AG08396 (cell line): ENCODE results near the gene PPM1D.
"Not testable (repeated sequence)": the region's sequence is repeated elsewhere in the genome, so short reads cannot be mapped to it uniquely, and the experiment has no call there.

Experiments
- DNase-seq: peaks from one replicate; pipeline ENCODE4 v3.0.0; 2012; ENCODE audit warnings: low spot score, mixed read lengths

PPM1D gene

GRCh38 chr17:60593441-60594036 lies 6.5 kb upstream of the PPM1D start:
- DNase-seq: not testable (repeated sequence)

- DNase-seq: not testable (repeated sequence)
Observed at GRCh38 chr17:60594170-60594569, 5.8 kb upstream of the PPM1D start.

DNA sequence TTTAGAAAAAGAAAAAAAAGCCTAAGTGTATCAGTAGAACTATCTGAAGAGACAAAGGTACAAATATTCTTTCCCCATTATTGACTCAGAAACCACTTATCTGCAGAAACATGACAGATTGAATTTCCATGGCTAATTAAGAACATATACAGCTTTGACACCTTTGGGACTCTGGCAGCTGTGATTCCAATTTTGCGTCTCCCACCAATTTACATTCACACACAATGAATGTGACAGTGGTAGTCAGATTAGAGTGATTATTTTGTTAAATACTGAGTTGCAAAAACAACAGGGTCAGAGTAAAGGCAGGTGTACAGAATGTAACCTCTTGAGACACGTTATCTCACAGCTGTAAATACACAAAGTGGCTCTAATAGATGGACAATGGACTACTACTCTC lies 5.3 kb upstream of the PPM1D start:
- DNase-seq: no peak

- DNase-seq: no peak
Observed at GRCh38 chr17:60597297-60597696, 2.7 kb upstream of the PPM1D start.

DNA sequence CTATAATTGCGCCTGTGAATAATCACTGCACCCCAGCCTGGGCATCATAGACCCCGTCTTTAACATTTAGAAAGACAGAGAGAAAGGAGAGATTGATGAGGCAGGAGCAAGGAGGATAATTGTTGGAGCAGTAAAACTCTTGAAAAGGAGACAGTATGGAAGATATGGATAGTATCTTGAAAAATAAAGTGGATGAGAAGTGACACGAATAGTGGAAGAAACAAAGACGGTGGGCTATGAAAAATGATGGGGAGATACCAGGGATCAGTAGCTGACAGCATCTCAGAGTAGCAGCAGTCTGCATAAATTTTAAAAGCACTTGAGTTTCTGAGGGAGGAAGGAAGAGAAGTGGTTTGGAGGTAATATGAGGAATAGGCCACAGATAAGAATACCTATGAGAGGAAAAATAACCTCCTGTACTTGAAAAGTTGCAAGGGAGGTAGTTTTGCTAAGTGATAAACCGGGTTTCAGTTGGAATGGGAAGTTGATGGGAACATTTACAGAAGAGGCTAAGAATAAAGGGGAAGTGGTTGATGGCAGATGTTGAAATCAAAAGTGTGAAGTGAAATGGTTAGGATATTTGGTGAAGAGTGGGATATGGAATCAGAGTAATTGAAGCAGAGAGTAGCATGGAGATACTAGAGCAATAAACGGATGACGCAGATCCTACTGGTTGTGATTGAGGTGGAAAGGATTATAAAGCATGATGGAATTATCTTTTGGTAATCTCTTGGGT lies 1.8 kb upstream of the PPM1D start:
- no peak for DNase-seq

DNA sequence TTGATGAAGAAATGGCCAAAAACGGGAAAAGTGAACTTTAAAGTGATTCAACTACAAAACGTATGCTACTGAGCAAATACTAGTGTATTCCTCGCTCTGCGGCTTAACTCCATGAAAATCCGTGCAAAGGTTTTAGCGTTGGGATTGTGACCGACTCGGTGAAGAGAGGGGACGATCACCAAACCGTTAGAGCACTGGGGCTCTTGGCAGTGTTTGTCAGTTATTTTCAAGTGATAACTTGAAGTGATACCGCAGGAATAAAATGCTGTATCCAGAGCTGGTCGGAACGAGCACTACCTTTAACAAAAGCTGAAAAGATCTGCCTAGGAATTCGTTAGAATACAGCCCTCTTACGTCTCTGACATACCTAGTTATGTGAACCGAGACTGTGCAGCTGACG lies 773 bp upstream of the PPM1D start:
- DNase-seq: no peak

- peak; percentile 77 for DNase-seq
Observed at GRCh38 chr17:60600490-60601446, 775 bp downstream of the PPM1D start.

DNA sequence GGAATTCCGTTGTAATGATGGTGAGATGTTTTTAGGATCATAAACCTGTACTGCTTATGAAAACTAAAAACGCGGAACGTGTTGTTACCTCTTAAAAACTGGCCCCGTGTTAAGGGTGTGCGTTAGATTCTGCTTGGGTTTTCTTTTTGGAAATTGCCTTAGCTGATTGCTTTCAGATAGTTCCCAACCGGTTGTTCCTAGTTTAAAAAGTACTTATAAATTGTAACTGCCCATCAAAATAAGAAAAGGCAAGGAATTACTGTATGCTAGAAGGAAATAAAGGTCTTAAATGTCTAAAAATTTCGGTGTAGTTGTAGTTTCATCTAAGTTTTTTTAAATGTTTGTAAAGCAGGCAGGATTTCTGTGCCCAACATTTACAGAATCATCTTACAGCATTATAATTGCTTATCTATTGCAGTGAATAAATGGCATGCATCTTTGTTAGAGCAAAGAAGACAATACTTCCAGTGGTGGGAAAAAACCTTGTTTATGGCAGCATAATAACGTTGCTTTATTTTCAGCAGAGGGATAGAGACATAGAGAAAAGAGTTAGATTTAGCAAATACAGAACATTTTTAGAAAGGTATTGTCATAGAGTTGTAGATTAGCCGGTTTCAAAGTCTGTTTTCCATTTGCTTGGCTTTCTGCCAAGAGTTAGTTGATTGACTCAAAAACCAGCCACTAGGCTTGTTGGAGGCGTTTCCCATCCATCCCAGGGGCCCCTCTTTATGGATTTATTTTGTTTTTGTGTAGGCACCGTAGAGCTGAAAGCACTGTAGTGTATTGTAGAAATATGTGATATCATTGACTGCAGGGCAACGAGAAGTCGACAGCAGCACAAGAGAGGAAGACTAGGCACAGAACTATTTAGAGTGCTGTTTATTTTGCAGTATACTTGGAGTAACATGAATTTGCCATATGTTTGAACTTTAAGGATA lies 1.7 kb downstream of the PPM1D start:
- DNase-seq: peak; percentile 74

DNA sequence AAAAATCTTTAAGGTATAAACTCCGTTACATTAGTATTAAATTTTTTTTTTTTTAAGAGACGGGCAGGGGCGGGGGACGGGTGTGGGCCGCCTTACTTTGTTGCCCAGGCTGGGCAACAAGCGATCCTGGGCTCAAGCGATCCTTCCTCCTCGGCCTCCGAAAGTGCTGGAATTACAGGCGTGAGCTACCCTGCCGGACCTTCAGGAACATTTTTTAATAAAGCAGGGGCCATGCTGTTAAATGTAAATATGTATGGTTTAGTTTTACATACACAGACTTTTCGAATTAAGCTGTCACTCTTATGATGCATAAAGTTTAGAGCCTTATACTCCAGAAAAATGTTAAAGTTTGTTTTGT lies 2.4 kb downstream of the PPM1D start:
- DNase-seq: no peak

- DNase-seq: no peak
Observed at GRCh38 chr17:60602871-60603270, 2.9 kb downstream of the PPM1D start.

GRCh38 chr17:60603477-60603876 lies 3.5 kb downstream of the PPM1D start:
- DNase-seq: not testable (repeated sequence)

DNA sequence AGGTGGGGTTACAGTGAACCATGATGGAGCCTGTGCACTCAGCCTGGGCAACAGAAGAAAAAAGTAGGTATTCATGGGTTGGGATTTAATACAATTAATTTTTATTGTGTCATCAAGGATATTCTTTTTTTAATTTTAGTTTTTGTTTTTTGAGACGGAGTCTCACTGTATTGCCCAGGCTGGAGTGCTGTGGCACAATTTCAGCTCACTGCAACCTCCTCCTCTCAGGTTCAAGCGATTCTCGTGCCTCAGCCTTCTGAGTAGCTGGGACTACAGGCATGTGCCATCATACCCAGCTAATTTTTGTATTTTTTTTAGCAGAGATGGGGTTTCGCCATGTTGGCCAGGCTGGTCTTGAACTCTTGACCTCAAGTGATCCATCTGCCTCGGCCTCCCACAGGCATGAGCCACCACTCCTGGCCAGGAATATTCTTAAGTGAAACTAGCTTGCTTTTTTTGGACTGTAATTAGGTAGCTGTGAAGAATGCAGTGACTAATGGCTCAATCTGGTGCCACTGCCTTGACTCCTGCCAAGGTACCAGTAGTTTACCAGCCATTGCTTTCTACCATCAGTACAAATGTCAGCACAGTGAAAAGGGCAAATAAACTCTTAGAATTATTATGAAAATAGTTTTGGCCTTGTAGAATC lies 4.8 kb downstream of the PPM1D start:
- peak; percentile 36 for DNase-seq

- no peak for DNase-seq
Observed at GRCh38 chr17:60606036-60606435, 6.0 kb downstream of the PPM1D start.

DNA sequence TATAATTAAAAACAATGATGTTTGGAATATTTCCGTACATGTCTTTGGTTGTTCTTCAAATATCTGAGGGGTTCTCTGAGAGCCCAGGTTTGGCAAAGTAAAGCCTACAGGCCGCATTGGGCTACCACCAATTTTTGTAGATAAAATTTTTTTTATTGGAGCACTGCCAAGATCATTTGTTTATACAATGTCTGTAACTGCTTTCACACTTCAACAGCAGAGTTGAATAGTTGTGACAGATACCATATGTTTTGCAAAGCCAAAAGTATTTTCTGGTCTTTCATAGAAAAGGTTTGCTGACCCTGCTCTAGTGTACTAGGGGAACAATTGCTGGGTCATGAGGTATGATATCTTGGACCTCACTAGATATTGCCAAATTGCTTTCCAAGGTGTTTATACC lies 10.5 kb downstream of the PPM1D start:
- no peak for DNase-seq

- DNase-seq: not testable (repeated sequence)
Observed at GRCh38 chr17:60611321-60611720, 11.3 kb downstream of the PPM1D start.

DNA sequence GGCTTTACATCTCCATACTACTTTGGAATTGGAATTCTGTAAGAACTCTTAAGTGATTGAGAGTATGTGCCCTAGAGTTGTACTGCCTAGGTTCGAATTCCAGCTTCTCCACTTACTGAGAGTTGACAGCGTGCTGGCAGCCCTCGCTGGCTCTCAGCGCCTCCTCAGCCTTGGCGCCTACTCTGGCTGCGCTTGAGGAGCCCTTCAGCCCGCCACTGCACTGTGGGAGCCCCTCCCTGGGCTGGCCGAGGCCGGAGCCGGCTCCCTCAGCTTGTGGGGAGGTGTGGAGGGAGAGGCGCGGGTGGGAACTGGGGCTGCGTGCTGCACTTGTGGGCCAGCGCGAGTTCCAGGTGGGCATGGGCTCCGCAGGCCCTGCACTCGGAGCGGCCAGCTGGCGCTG lies 13.3 kb downstream of the PPM1D start:
- DNase-seq: no peak

- not testable (repeated sequence) for DNase-seq
Observed at GRCh38 chr17:60613796-60614195, 13.8 kb downstream of the PPM1D start.

GRCh38 chr17:60614247-60614646 lies 14.3 kb downstream of the PPM1D start:
- DNase-seq: not testable (repeated sequence)

GRCh38 chr17:60615108-60615507 lies 15.1 kb downstream of the PPM1D start:
- DNase-seq: no peak

GRCh38 chr17:60615840-60616239 lies 15.8 kb downstream of the PPM1D start:
- no peak for DNase-seq

DNA sequence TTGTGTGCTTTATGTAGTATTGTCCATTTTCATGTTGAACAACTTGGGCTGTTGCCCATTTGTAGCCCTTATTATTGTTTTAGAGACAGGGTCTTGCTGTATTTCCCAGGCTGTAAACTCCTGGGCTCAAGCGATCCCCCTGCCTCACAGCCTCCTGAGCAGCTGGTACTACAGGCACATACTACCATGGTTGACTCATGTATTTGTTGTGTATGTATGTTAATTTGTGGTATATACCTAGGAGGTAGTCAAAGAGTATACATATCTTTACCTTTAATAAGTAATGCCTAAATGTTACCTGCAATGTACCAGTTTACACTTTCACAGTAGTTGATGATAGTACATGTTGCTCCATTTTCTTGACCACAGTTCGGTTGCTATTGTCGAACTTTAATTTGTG lies 18.1 kb downstream of the PPM1D start:
- no peak for DNase-seq
